HEK293T (cell line): ENCODE results near the gene EML5.

Experiments
- ARNT ChIP-seq: fragments of 450-650 bp; IDR thresholded peaks from 2 replicates; pipeline ENCODE4 v1.6.1; 2017; ENCODE audit warnings: mild to moderate bottlenecking
- BHLHE40 ChIP-seq: fragments of 450-650 bp; IDR thresholded peaks from 2 replicates; pipeline ENCODE4 v1.6.1; 2016; ENCODE audit warnings: mild to moderate bottlenecking, moderate library complexity, borderline replicate concordance
- FOXK2 ChIP-seq: fragments of 450-650 bp; IDR thresholded peaks from 2 replicates; pipeline ENCODE4 v1.6.1; 2016; ENCODE audit warnings: mild to moderate bottlenecking
- FOXM1 ChIP-seq: fragments of 450-650 bp; IDR thresholded peaks from 2 replicates; pipeline ENCODE4 v1.6.1; 2017; ENCODE audit warnings: mild to moderate bottlenecking, borderline replicate concordance
- LEF1 ChIP-seq: fragments of 450-650 bp; IDR thresholded peaks from 2 replicates; pipeline ENCODE4 v1.6.1; 2017; ENCODE audit warnings: mild to moderate bottlenecking, borderline replicate concordance
- NFRKB ChIP-seq: fragments of 450-650 bp; IDR thresholded peaks from 2 replicates; pipeline ENCODE4 v1.6.1; 2016; ENCODE audit warnings: mild to moderate bottlenecking, moderate library complexity
- SP1 ChIP-seq: fragments of 450-650 bp; IDR thresholded peaks from 2 replicates; pipeline ENCODE4 v1.6.1; 2017
- TARDBP ChIP-seq: fragments of 450-650 bp; IDR thresholded peaks from 2 replicates; pipeline ENCODE4 v1.6.1; 2016

DNA sequence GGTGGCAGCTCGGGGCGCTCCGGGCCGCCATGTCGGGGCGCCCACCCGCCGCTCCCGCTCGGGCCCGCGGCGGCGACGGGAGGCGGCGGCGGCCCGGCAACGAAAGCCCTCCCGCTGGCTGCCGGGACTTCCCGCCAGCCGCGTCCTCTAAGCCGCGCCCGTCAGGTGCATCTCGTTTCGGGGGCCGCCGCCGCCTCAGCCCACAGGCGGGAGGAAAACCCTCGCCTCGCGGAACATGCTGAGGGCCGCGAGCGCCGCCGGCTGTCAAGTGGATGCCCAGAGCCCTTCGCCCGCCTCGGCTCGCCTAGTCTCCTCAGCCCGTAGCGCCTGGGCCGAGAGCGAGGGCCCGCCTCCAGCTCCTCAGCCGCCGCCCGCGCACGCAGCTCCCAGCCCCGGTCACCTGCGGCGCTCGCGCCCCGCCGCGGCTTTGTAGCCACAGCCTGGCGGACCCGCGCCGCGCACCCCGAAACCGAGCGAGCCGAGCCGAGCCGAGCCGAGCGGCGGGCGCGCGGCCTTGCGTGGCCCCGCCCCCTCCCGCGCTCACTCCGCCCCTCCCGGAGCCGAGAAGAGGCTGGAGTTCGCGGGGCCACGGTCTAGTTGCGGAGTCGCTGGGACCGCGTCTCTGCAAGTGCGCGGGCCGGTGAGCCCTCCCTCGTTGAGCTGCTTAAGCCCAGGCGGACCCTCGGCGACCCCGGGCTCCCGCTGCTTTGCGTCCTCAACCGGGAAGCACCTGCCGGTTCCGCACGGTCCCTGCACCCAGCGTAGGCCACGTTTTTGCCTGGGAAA is at the start of gene EML5:
- TF ChIP-seq FOXK2 (no peak), LEF1 (no peak), FOXM1 (no peak), SP1 (no peak), NFRKB (no peak), BHLHE40 (no peak), ARNT (no peak), TARDBP (no peak)
